Measurements from ENCODE around the gene RFESD.
A peak's percentile ranks its signal among the peaks of the same experiment; 100 is the strongest.

Gene RFESD

GRCh38 chr5:95664204-95664786, 17.7 kb downstream of the RFESD start:
- TF ChIP-seq POLR2A (IDR thresholded peaks at IDR 0.05; ENCODE audit: low read depth, low read length) = no peak
- peak; percentile 92 for FAIRE-seq

GRCh38 chr5:95667061-95667618, 20.6 kb downstream of the RFESD start:
- DNase-seq (ENCODE audit: insufficient read length, low spot score) (no peak), FAIRE-seq (no peak)
- no peak for TF ChIP-seq POLR2A (IDR thresholded peaks at IDR 0.05; ENCODE audit: low read depth, low read length)

More at GRCh38 chr5:95664204-95664786, 17.7 kb downstream of the RFESD start:
- no peak for DNase-seq (ENCODE audit: insufficient read length, low spot score)

GRCh38 chr5:95667678-95668077, 21.1 kb downstream of the RFESD start:
- no peak for DNase-seq (ENCODE audit: insufficient read length, low spot score)
- no peak for TF ChIP-seq POLR2A (IDR thresholded peaks at IDR 0.05; ENCODE audit: low read depth, low read length)
- FAIRE-seq = no peak

GRCh38 chr5:95668216-95668615, 21.6 kb downstream of the RFESD start:
- DNase-seq (ENCODE audit: insufficient read length, low spot score) = no peak
- no peak for FAIRE-seq
- no peak for TF ChIP-seq POLR2A (IDR thresholded peaks at IDR 0.05; ENCODE audit: low read depth, low read length)

GRCh38 chr5:95668728-95669127, 22.2 kb downstream of the RFESD start:
- FAIRE-seq (no peak), DNase-seq (ENCODE audit: insufficient read length, low spot score) (no peak)
- no peak for TF ChIP-seq POLR2A (IDR thresholded peaks at IDR 0.05; ENCODE audit: low read depth, low read length)

- FAIRE-seq = peak; percentile 95
Observed at GRCh38 chr5:95669540-95669939, 23.0 kb downstream of the RFESD start.

GRCh38 chr5:95669985-95670384, 23.4 kb downstream of the RFESD start:
- FAIRE-seq (no peak), DNase-seq (ENCODE audit: insufficient read length, low spot score) (no peak)
- no peak for TF ChIP-seq POLR2A (IDR thresholded peaks at IDR 0.05; ENCODE audit: low read depth, low read length)

More at GRCh38 chr5:95669540-95669939, 23.0 kb downstream of the RFESD start:
- TF ChIP-seq POLR2A (IDR thresholded peaks at IDR 0.05; ENCODE audit: low read depth, low read length) = no peak
- DNase-seq (ENCODE audit: insufficient read length, low spot score) = peak; percentile 52

- DNase-seq (ENCODE audit: insufficient read length, low spot score) (no peak), FAIRE-seq (no peak)
- TF ChIP-seq POLR2A (IDR thresholded peaks at IDR 0.05; ENCODE audit: low read depth, low read length) = no peak
Observed at GRCh38 chr5:95670568-95670967, 24.0 kb downstream of the RFESD start.

- DNase-seq (ENCODE audit: insufficient read length, low spot score) = no peak
Observed at GRCh38 chr5:95671826-95672225, 25.2 kb downstream of the RFESD start.

GRCh38 chr5:95672641-95673040, 26.1 kb downstream of the RFESD start:
- DNase-seq (ENCODE audit: insufficient read length, low spot score) (no peak), FAIRE-seq (no peak)
- no peak for TF ChIP-seq POLR2A (IDR thresholded peaks at IDR 0.05; ENCODE audit: low read depth, low read length)

More at GRCh38 chr5:95671826-95672225, 25.2 kb downstream of the RFESD start:
- TF ChIP-seq POLR2A (IDR thresholded peaks at IDR 0.05; ENCODE audit: low read depth, low read length) = no peak
- FAIRE-seq = no peak

GRCh38 chr5:95673081-95673480, 26.5 kb downstream of the RFESD start:
- DNase-seq (ENCODE audit: insufficient read length, low spot score) = no peak
- TF ChIP-seq POLR2A (IDR thresholded peaks at IDR 0.05; ENCODE audit: low read depth, low read length) = no peak
- FAIRE-seq = no peak

- no peak for DNase-seq (ENCODE audit: insufficient read length, low spot score)
- no peak for FAIRE-seq
- no peak for TF ChIP-seq POLR2A (IDR thresholded peaks at IDR 0.05; ENCODE audit: low read depth, low read length)
Observed at GRCh38 chr5:95682891-95683290, 36.3 kb downstream of the RFESD start, which contains the start of gene SPATA9. TSS of gene SPATA9 (minus strand) at chr5:95682991. CDS start at chr5:95682854, 137 bp downstream.

- FAIRE-seq (no peak), DNase-seq (ENCODE audit: insufficient read length, low spot score) (no peak)
- TF ChIP-seq POLR2A (IDR thresholded peaks at IDR 0.05; ENCODE audit: low read depth, low read length) = no peak
Observed at GRCh38 chr5:95684361-95684760, 37.8 kb downstream of the RFESD start.

- no peak for TF ChIP-seq POLR2A (IDR thresholded peaks at IDR 0.05; ENCODE audit: low read depth, low read length)
- DNase-seq (ENCODE audit: insufficient read length, low spot score) (no peak), FAIRE-seq (peak; percentile 55)
Observed at GRCh38 chr5:95686651-95687050, 40.1 kb downstream of the RFESD start.

GRCh38 chr5:95689680-95690079, 43.1 kb downstream of the RFESD start:
- DNase-seq (ENCODE audit: insufficient read length, low spot score) (no peak), FAIRE-seq (no peak)
- TF ChIP-seq POLR2A (IDR thresholded peaks at IDR 0.05; ENCODE audit: low read depth, low read length) = no peak

Data from H54 (cell line).